Measurements from ENCODE around the gene TOP1. TPM values are rescaled to one million over a fixed set of nuclear protein-coding genes. Genes with fewer than 3 reads are reported as not detected.

Gene TOP1
- total RNA-seq, 1 experiment from 2014 or later = 144 TPM

GRCh38 chr20:41051009-41051825, 22.6 kb downstream of the TOP1 start:
- Histone ChIP-seq H3K9me3 (no peaks in the 10 kb centered on the region), H3K27me3 (replicated peaks; ENCODE audit: control insufficient read depth, insufficient read depth, low read length) (no peaks in the 10 kb centered on the region), H3K4me1 (peaks cover 50% of the 10 kb centered on the region), H3K36me3 (ENCODE audit: control insufficient read depth, insufficient read depth, low read length) (peaks cover under 1% of the 10 kb centered on the region; the same call in 1 of the 2 replicates), H3K4me3 (ENCODE audit: low read depth, low read length) (no peak overlapping the region)
- Mint-ChIP-seq H3K9me3 (ENCODE audit: unreplicated experiment) (no peaks in the 10 kb centered on the region), H3K27me3 (ENCODE audit: insufficient read depth, unreplicated experiment) (no peaks in the 10 kb centered on the region), H3K4me1 (ENCODE audit: low read depth, unreplicated experiment) (peaks cover 74% of the 10 kb centered on the region), H3K4me3 (ENCODE audit: unreplicated experiment) (no peak overlapping the region), H3K27ac (ENCODE audit: unreplicated experiment) (no peak overlapping the region), H3K36me3 (ENCODE audit: insufficient read depth, unreplicated experiment) (peaks cover 20% of the 10 kb centered on the region)
- DNase-seq = no peak
- no peak for TF ChIP-seq CTCF (IDR thresholded peaks at IDR 0.05; ENCODE audit: insufficient read depth in 1 of 2, low read depth in 1 of 2, low read length in 1 of 2, severe bottlenecking in 1 of 2, unreplicated experiment in 1 of 2)
- POLR2A ChIA-PET = no interaction called here
- BruUV-seq (replicated peaks) = no TSS peak
- CTCF ChIA-PET = interaction anchor here (0.5 to 7.8 kb wide), 3 partner anchors 27 to 312 kb away, joined by 3 to 47 read pairs (median 5); no protein-coding TSS in a partner anchor
- intact Hi-C loops (cut with micrococcal nuclease; ENCODE audit: unreplicated experiment) = no loop called here

GRCh38 chr20:41052742-41053419, 24.3 kb downstream of the TOP1 start:
- Histone ChIP-seq H3K27me3 (replicated peaks; ENCODE audit: control insufficient read depth, insufficient read depth, low read length) (no peaks in the 10 kb centered on the region), H3K4me3 (ENCODE audit: low read depth, low read length) (no peak overlapping the region), H3K36me3 (ENCODE audit: control insufficient read depth, insufficient read depth, low read length) (no peaks in the 10 kb centered on the region), H3K4me1 (peaks cover 38% of the 10 kb centered on the region), H3K9me3 (no peaks in the 10 kb centered on the region)
- no peak overlapping the region for H3K27ac Mint-ChIP-seq (ENCODE audit: unreplicated experiment)
- no peaks in the 10 kb centered on the region for H3K9me3 Mint-ChIP-seq (ENCODE audit: unreplicated experiment)
- intact Hi-C loops (cut with micrococcal nuclease; ENCODE audit: unreplicated experiment) = no loop called here
- POLR2A ChIA-PET = no interaction called here
- CTCF ChIA-PET = interaction anchor here (7.8 kb wide), 1 partner anchor 62 kb away, joined by 47 read pairs; no protein-coding TSS in a partner anchor
- no peak for TF ChIP-seq CTCF (IDR thresholded peaks at IDR 0.05; ENCODE audit: insufficient read depth in 1 of 2, low read depth in 1 of 2, low read length in 1 of 2, severe bottlenecking in 1 of 2, unreplicated experiment in 1 of 2)
- H3K4me3 Mint-ChIP-seq (ENCODE audit: unreplicated experiment) = no peak overlapping the region
- no peak for DNase-seq
- no TSS peak for BruUV-seq (replicated peaks)
- no peaks in the 10 kb centered on the region for H3K27me3 Mint-ChIP-seq (ENCODE audit: insufficient read depth, unreplicated experiment)
- H3K36me3 Mint-ChIP-seq (ENCODE audit: insufficient read depth, unreplicated experiment) = peaks cover 20% of the 10 kb centered on the region
- peaks cover 60% of the 10 kb centered on the region for H3K4me1 Mint-ChIP-seq (ENCODE audit: low read depth, unreplicated experiment)

- no peaks in the 10 kb centered on the region for H3K36me3 ChIP-seq (ENCODE audit: control insufficient read depth, insufficient read depth, low read length)
- no TSS peak for BruUV-seq (replicated peaks)
- peaks cover 57% of the 10 kb centered on the region for H3K4me1 Mint-ChIP-seq (ENCODE audit: low read depth, unreplicated experiment)
- no peaks in the 10 kb centered on the region for H3K27me3 Mint-ChIP-seq (ENCODE audit: insufficient read depth, unreplicated experiment)
- H3K4me3 ChIP-seq (ENCODE audit: low read depth, low read length) = no peak overlapping the region
- no peaks in the 10 kb centered on the region for H3K9me3 ChIP-seq
- no peak for TF ChIP-seq CTCF (IDR thresholded peaks at IDR 0.05; ENCODE audit: insufficient read depth in 1 of 2, low read depth in 1 of 2, low read length in 1 of 2, severe bottlenecking in 1 of 2, unreplicated experiment in 1 of 2)
- no peaks in the 10 kb centered on the region for H3K9me3 Mint-ChIP-seq (ENCODE audit: unreplicated experiment)
- no peak overlapping the region for H3K4me3 Mint-ChIP-seq (ENCODE audit: unreplicated experiment)
- no peaks in the 10 kb centered on the region for H3K27me3 ChIP-seq (replicated peaks; ENCODE audit: control insufficient read depth, insufficient read depth, low read length)
- intact Hi-C loops (cut with micrococcal nuclease; ENCODE audit: unreplicated experiment) = no loop called here
- CTCF ChIA-PET = interaction anchor here (0.6 kb wide), 1 partner anchor 22 kb away, joined by 3 read pairs; no protein-coding TSS in a partner anchor
- H3K4me1 ChIP-seq = peaks cover 29% of the 10 kb centered on the region
- peaks cover 25% of the 10 kb centered on the region for H3K36me3 Mint-ChIP-seq (ENCODE audit: insufficient read depth, unreplicated experiment)
- no peak for DNase-seq
- POLR2A ChIA-PET = no interaction called here
- H3K27ac Mint-ChIP-seq (ENCODE audit: unreplicated experiment) = no peak overlapping the region
These were observed 25.6 kb downstream of the TOP1 start for GRCh38 chr20:41054070-41054846.
